Measurements from ENCODE around the gene KMT5B. TPM values are rescaled to one million over a fixed set of nuclear protein-coding genes. Genes with fewer than 3 reads are reported as not detected.

The KMT5B gene
- total RNA-seq, 1 experiment from 2014 or later, result 35.1 TPM

- CTCF ChIA-PET, result no interaction called here
- Histone ChIP-seq H3K9me3 (ENCODE audit: control insufficient read depth in 1 of 2, insufficient read depth in 1 of 2, low read depth in 1 of 2, low read length in 2 of 2) (no peaks in the 10 kb centered on the region), H3K79me2 (ENCODE audit: insufficient read depth, low read length) (peaks cover 38% of the 10 kb centered on the region), H3K4me3 (replicated peaks in 1 of 2; ENCODE audit: low read depth in 1 of 2, low read length in 2 of 2) (peak overlapping the region; percentile 58 to 78), H3K27me3 (ENCODE audit: insufficient read depth, low read length) (no peaks in the 10 kb centered on the region), H4K20me1 (ENCODE audit: insufficient read depth) (peaks cover 9% of the 10 kb centered on the region; the same call in 1 of the 2 replicates), H2AFZ (ENCODE audit: low read depth, low read length, poor library complexity, severe bottlenecking) (peak overlapping the region; percentile 74), H3K9me2 (ENCODE audit: insufficient read depth) (no peaks in the 10 kb centered on the region), H3K27ac (ENCODE audit: low read depth, low read length) (peak overlapping the region; percentile 99), H3K36me3 (ENCODE audit: control insufficient read depth in 1 of 2, insufficient read depth in 2 of 2, low read length in 2 of 2) (no peaks in the 10 kb centered on the region), H3K4me2 (ENCODE audit: low read length) (peak overlapping the region; percentile 98), H3K4me1 (ENCODE audit: control insufficient read depth in 1 of 2, insufficient read depth in 2 of 2, low read length in 2 of 2) (peaks cover 8 to 38% of the 10 kb centered on the region in 2 experiments; a peak in 3 of 4 replicates), H3K9ac (ENCODE audit: low read length) (peak overlapping the region; percentile 74)
- BruUV-seq (replicated peaks), result no TSS peak
- intact Hi-C loops (cut with micrococcal nuclease), result no loop called here
- DNase-seq (ENCODE audit: low read depth, low spot score) (peak; percentile 86), ATAC-seq (peak; percentile 44)
- POLR2A ChIA-PET, result no interaction called here
- RAD21 ChIA-PET (ENCODE audit: low non-redundant PET in 1 of 2, low total read pairs in 2 of 2, uncharacterized antibody in 2 of 2, unreplicated experiment in 2 of 2), result no interaction called here
- TF ChIP-seq ZBTB33 (IDR thresholded peaks at IDR 0.05; ENCODE audit: extremely low read depth, insufficient replicate concordance, low read length) (peak; percentile 33), ZFX (IDR thresholded peaks at IDR 0.05) (peak; percentile 87), CBX3 (IDR thresholded peaks at IDR 0.05; ENCODE audit: low read depth) (peak; percentile 72), MAX (IDR thresholded peaks at IDR 0.05) (peak; percentile 76; the same call in 1 of the 2 replicates), ATF3 (IDR thresholded peaks at IDR 0.05) (no peak), CTCF (IDR thresholded peaks at IDR 0.05 in 2 of 3, conservative IDR thresholded peaks at IDR 0.05 in 1 of 3; ENCODE audit: borderline replicate concordance in 1 of 3, insufficient read depth in 1 of 3, low read depth in 2 of 3, low read length in 2 of 3) (no peak), EZH2phosphoT487 (IDR thresholded peaks at IDR 0.05; ENCODE audit: borderline replicate concordance) (no peak), RAD21 (IDR thresholded peaks at IDR 0.05; ENCODE audit: low read depth) (no peak), SRF (IDR thresholded peaks at IDR 0.05; ENCODE audit: low read depth) (no peak), FOSL1 (IDR thresholded peaks at IDR 0.05; ENCODE audit: low read depth) (no peak), ELF1 (IDR thresholded peaks at IDR 0.05; ENCODE audit: borderline replicate concordance, low read depth) (no peak), YY1 (IDR thresholded peaks at IDR 0.05; ENCODE audit: extremely low read depth, insufficient replicate concordance, low read depth, low read length) (peak; percentile 79), EGR1 (IDR thresholded peaks at IDR 0.05; ENCODE audit: low read depth) (peak; percentile 36; the same call in 1 of the 2 replicates), ZNF274 (IDR thresholded peaks at IDR 0.05; ENCODE audit: low read depth, low read length) (no peak), SIN3A (IDR thresholded peaks at IDR 0.05; ENCODE audit: low read depth) (peak; percentile 76; the same call in 1 of the 2 replicates), CEBPB (IDR thresholded peaks at IDR 0.05; ENCODE audit: low read depth) (no peak), JUND (IDR thresholded peaks at IDR 0.05) (peak; percentile 75), POLR2A (IDR thresholded peaks at IDR 0.05; ENCODE audit: borderline replicate concordance, extremely low read depth, insufficient read depth, insufficient read length) (peak; percentile 99), REST (IDR thresholded peaks at IDR 0.05; ENCODE audit: low read depth) (no peak), POLR2AphosphoS5 (IDR thresholded peaks at IDR 0.05; ENCODE audit: low read depth, low read length) (peak; percentile 98), SP1 (IDR thresholded peaks at IDR 0.05; ENCODE audit: low read depth) (peak; percentile 45; the same call in 1 of the 2 replicates)
Measured at GRCh38 chr11:68213555-68214172, 568 bp upstream of the KMT5B start.

Measured in HCT116 (cell line).